HG03097 (cell line): Measurements from ENCODE around the gene SPTBN2.

ENCODE experiments used
- ATAC-seq: cut with Tn5 transposase; IDR thresholded peaks from one replicate; pipeline ENCODE4 v1.9.1; 2021; ENCODE audit not compliant: unreplicated experiment, low FRiP score

SPTBN2 gene

GRCh38 chr11:66686801-66687750, 41.9 kb downstream of the SPTBN2 start:
- no peak for ATAC-seq

GRCh38 chr11:66686100-66686785, 42.8 kb downstream of the SPTBN2 start:
- no peak for ATAC-seq

GRCh38 chr11:66685276-66686099, 43.5 kb downstream of the SPTBN2 start:
- no peak for ATAC-seq

GRCh38 chr11:66684635-66685034, 44.4 kb downstream of the SPTBN2 start:
- ATAC-seq = no peak

GRCh38 chr11:66683877-66684276, 45.1 kb downstream of the SPTBN2 start:
- no peak for ATAC-seq

GRCh38 chr11:66680966-66681645, 47.9 kb downstream of the SPTBN2 start:
- no peak for ATAC-seq

GRCh38 chr11:66677599-66678375, 51.2 kb downstream of the SPTBN2 start, which contains the start of gene RBM4B:
RBM4B (minus strand) TSS chr11:66677887; CDS start chr11:66677079, 808 bp downstream.
- peak; percentile 77 for ATAC-seq

GRCh38 chr11:66676931-66677598, 52.0 kb downstream of the SPTBN2 start:
- ATAC-seq = no peak

- no peak for ATAC-seq
Measured at GRCh38 chr11:66676282-66676919, 52.6 kb downstream of the SPTBN2 start.

- ATAC-seq = no peak
Measured at GRCh38 chr11:66674964-66675602, 53.9 kb downstream of the SPTBN2 start.

- no peak for ATAC-seq
Measured at GRCh38 chr11:66670816-66671215, 58.2 kb downstream of the SPTBN2 start.

- no peak for ATAC-seq
Measured at GRCh38 chr11:66665369-66665768, 63.6 kb downstream of the SPTBN2 start.

- no peak for ATAC-seq
Measured at GRCh38 chr11:66663741-66664296, 65.2 kb downstream of the SPTBN2 start.

GRCh38 chr11:66659763-66660162, 69.3 kb downstream of the SPTBN2 start:
- no peak for ATAC-seq

GRCh38 chr11:66653123-66653522, 75.9 kb downstream of the SPTBN2 start:
- ATAC-seq = no peak

- no peak for ATAC-seq
Measured at GRCh38 chr11:66652651-66653050, 76.4 kb downstream of the SPTBN2 start.

- no peak for ATAC-seq
Measured at GRCh38 chr11:66651016-66651415, 78.0 kb downstream of the SPTBN2 start.

GRCh38 chr11:66649903-66650302, 79.1 kb downstream of the SPTBN2 start:
- ATAC-seq = no peak
